Measurements from ENCODE around the gene RPRD1B. TPM values are rescaled to one million over a fixed set of nuclear protein-coding genes. Genes with fewer than 3 reads are reported as not detected.
A peak's percentile ranks its signal among the peaks of the same experiment; 100 is the strongest.

Gene RPRD1B
- total RNA-seq, 1 donor from 2014 or later, result 25.6 TPM

GRCh38 chr20:38108438-38108985, 75.0 kb downstream of the RPRD1B start:
- Histone ChIP-seq H3K4me3 (no peak overlapping the region), H3K36me3 (no peaks in the 10 kb centered on the region), H3K4me1 (peaks cover 39% of the 10 kb centered on the region), H3K27me3 (ENCODE audit: low read depth) (no peaks in the 10 kb centered on the region), H3K27ac (peak overlapping the region; percentile 54), H3K9me3 (no peaks in the 10 kb centered on the region)
- DNase-seq, result no peak
- no peak for TF ChIP-seq CTCF (IDR thresholded peaks at IDR 0.05)
- peak; percentile 35 to 42 for ATAC-seq
- intact Hi-C loops (cut with DNase I), result no loop called here

- Histone ChIP-seq H3K4me1 (peaks cover 44% of the 10 kb centered on the region), H3K27me3 (ENCODE audit: low read depth) (no peaks in the 10 kb centered on the region), H3K27ac (peak overlapping the region; percentile 54), H3K4me3 (no peak overlapping the region), H3K9me3 (no peaks in the 10 kb centered on the region), H3K36me3 (no peaks in the 10 kb centered on the region)
- DNase-seq, result no peak
- intact Hi-C loops (cut with DNase I), result no loop called here
- ATAC-seq, result peak; percentile 63 to 65
- no peak for TF ChIP-seq CTCF (IDR thresholded peaks at IDR 0.05)
These were observed 75.5 kb downstream of the RPRD1B start for GRCh38 chr20:38108986-38109541.

- no peaks in the 10 kb centered on the region for H3K9me3 ChIP-seq
- TF ChIP-seq CTCF (IDR thresholded peaks at IDR 0.05), result no peak
- no peaks in the 10 kb centered on the region for H3K27me3 ChIP-seq (ENCODE audit: low read depth)
- no peak overlapping the region for H3K4me3 ChIP-seq
- DNase-seq, result no peak
- ATAC-seq, result peak; percentile 79 to 81
- H3K4me1 ChIP-seq, result peaks cover 48% of the 10 kb centered on the region
- H3K27ac ChIP-seq, result peak overlapping the region; percentile 67
- no peaks in the 10 kb centered on the region for H3K36me3 ChIP-seq
- intact Hi-C loops (cut with DNase I), result no loop called here
These were observed 76.3 kb downstream of the RPRD1B start for GRCh38 chr20:38109591-38110524.

- ATAC-seq (no peak), DNase-seq (no peak)
- Histone ChIP-seq H3K9me3 (no peaks in the 10 kb centered on the region), H3K27ac (peak overlapping the region; percentile 67), H3K4me1 (peaks cover 48% of the 10 kb centered on the region), H3K36me3 (no peaks in the 10 kb centered on the region), H3K4me3 (no peak overlapping the region), H3K27me3 (ENCODE audit: low read depth) (no peaks in the 10 kb centered on the region)
- intact Hi-C loops (cut with DNase I), result no loop called here
- TF ChIP-seq CTCF (IDR thresholded peaks at IDR 0.05), result no peak
These were observed 77.1 kb downstream of the RPRD1B start for GRCh38 chr20:38110525-38111178.
